Forelimb muscle (tissue), 1 donor: ENCODE measurements around the gene PRSS22. TPM values are rescaled to one million over a fixed set of nuclear protein-coding genes. Genes with fewer than 3 reads are reported as not detected.

Experiments
- DNase-seq: peaks from one replicate; pipeline ENCODE4 v3.0.0-alpha.2; 2013; ENCODE audit warnings: low read depth
- polyA plus RNA-seq: library from polyadenylated mRNA; unstranded; fragments of 120-200 nt; gene quantifications from one replicate; pipeline ENCODE4 v1.2.1, GENCODE V29; 2013; ENCODE audit not compliant: insufficient read length

PRSS22 gene
- polyA plus RNA-seq, 1 donor: not detected

GRCh38 chr16:2852731-2853507, 5.1 kb downstream of the PRSS22 start:
- no peak for DNase-seq

DNA sequence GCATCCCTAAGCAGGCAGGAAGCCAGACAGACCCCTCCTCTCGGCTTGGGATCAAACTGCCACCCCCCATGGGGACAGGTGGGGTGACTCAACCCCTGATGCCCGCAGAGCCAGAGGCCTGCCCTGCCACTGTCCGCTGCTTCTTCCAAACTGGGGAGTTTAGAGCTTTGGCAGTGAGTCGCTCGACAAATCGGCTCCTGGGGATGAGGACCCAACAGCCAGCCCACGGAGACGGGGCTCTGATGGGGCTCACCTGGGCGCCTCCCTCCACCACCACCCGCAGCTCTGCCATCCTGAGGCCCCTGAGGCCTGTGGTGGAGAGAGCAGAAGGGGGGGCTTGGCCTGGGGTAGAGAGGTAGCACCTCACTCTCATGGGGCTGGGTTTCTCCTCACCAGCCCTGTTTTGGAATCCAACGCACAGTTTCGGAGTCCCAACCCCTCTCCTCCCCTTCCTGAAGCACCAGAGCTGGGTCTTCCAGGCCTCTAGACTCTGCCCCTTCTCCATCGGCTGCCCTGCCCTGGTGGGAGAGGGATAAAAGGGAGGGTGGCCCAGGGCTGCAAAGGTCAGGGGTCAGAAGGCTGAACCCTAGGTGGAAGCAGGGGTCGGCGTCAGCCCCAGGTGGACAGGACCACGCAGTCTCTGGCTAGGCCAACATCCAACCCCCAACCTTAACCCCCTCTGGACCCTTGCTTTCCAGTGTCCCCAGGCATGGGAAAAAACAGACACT, 5.8 kb downstream of the PRSS22 start:
- DNase-seq: no peak

DNA sequence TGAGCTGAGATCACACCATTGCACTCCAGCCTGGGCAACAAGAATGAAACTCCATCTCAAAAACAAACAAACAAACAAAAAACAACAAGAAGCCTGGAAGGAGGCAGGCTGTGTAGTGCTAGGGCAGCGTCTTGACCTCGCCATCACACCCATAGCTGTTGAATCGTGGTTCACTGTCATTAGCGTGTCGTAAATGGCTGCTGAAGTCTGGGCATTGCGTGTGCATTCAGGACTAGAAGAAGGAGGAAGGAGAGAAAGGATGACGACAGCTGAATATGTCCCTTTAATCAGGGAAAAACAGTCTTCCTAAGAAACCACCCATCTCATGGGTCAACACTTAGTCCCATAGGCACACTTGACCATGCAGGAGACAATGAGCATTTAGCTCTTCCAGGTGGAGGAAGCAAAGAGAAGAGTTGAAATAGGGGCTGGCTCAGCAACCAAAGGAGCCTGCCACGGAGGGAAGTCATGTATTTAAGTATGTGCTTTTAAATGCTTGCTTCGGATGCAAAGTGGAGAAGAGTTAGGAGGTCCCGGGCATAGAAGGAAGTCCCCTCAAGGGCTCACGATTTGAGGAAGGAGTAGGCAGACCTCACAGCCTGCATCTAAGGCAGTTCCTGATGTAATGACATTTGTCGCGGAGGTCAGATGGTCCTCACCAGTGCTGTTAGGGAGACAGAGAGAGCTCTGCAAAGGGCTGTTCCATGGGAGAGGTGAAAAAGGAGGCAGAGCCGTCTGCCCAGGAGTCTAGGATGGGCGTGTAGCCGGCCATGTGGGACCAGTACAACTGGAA, 8.8 kb downstream of the PRSS22 start:
- no peak for DNase-seq

DNA sequence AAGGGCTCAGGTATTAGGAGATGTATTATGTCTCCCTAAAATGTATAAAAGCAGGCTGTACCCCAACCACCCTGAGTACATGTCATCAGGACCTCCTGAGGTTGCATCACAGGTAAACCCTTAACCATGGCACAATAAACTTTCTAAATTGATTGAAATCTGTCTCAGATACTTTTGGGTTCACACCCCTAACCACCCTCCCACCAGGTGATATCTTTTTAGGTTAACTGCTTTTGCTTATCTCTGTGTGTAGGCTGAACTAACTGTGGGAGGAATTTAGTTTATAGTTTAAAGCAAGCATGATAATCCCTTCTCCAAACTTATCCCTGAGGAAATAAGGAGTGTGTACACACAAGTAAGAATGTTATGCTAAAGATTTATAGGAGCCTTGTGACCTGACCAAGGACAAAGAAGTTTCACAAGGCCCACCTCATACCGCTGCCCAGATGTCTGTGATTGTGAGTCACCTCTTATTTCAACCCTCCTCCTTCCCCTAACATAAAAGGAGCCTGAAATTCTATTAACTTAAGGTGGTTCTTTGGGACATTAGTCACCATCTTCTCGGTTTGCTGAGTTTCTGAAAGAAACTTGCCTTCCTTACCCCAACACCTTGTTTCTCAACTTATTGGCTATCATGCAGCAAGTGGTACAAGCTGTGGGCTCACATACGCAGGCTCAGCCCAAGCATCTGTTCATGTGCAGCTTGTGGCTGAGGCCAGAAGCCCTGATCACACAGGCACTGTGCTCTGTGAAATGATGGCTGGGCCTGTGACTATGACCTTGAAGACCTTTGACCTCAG, 11.3 kb downstream of the PRSS22 start:
- DNase-seq: no peak

DNA sequence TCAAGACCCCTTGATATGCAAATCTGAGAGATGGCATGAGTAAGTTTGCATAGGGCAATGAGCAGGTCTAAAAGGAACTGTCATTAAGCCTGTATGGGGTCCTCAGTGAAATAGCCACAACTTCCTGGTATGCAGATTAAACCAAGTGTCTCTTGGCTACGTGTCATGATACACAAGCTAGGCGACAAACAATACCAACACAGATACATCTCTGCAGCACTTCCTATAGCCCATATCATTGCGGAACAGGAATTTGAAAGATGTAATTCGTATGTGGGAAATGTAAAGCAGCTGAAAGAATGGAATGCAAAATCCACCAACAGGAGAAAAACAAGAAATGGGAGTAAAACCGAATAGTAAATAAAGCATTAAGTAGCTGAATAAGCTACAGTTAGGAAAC, 12.9 kb downstream of the PRSS22 start:
- DNase-seq: no peak

- no peak for DNase-seq
These were observed 14.4 kb downstream of the PRSS22 start for GRCh38 chr16:2843526-2843925.

DNA sequence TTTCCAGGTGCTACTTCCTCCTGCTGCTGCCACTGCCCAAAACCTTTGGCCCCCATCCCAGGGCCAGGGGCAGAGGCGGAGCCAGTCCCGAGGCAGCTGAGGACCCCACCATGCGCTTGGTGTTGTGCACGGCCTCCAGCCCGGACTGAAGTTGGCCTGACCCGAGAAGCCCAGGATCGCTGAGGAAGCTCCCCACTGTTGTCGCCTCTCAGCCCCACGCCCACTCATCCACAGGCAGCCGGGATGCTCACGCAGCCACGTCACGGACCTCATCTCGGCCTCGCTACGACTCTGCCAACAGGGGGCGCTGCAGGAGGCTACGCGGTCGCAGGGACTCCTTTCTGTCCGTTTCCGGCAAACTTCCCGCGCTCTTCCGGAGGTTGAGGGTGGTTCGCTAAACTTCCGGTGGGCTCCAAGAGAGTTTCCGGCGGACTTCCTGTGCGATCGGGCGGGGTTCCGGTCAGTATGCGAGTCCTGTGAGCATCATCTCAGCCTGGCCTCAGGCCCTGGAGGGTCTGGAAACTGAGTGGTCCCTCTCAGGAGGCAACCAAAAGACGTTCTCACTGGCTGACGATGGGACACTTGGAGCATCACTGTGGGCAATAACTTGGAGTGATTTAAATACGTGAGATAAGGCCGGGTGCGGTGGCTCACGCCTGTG, 15.5 kb downstream of the PRSS22 start:
- DNase-seq: no peak

GRCh38 chr16:2841606-2842339, 16.2 kb downstream of the PRSS22 start:
- DNase-seq: no peak

DNA sequence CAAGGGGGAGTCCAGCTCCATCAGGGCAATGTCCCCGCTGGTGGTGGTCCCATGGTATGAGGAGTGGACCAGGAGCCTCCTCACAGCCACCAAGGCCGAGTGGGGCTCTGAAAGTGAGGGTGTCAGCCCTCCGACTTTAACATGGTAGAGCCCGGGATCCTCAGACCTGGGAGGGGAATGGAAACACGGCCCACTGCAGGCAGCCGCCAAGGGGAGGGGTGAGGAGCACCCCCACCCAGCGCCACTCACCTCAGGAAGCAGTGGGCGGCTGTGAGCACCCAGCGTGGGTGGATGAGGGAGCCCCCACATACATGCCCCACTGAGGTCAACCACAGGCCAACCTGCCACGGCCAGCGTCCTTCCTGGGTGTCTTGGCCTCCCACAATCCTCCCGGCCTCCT, 17.1 kb downstream of the PRSS22 start:
- no peak for DNase-seq

DNA sequence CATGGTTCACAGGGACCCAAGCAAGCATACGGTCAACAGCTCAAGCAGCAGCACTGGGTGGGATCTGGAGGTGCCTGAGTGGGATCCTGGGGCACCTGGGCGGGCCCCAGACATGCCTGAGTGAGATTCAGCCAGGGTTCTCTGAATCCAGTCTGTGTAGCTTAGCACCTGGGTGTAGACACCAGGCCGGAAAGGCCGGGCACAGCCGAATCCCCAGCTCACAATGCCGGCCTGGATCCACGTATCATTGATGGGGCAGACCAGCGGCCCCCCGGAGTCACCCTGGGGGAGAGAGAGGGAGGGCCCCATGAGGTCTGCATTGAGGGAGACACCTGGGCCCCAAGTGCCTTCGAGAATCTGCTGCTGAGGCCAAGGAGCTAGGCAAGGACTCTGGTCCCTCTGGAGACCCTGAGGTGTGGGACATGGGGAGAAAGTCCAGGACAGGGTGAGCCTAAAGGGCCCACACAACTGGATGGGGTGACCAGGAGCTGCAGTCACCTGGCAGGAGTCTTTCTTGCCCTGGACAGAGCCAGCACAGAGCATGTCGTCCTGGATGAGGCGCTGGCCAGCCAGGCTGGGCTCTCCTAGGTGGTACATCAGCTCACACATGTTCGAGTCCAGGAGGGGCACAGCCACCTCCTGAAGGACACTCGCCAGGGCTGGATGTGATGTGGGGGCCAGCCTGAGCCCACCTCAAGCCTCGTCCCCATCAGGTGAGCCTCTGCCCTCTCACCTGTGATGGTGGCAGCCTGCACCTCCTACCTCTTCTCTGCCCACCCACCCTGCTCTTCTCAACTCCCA, 18.1 kb downstream of the PRSS22 start:
- DNase-seq: no peak

- DNase-seq: no peak
These were observed 19.0 kb downstream of the PRSS22 start for GRCh38 chr16:2838928-2839327.

DNA sequence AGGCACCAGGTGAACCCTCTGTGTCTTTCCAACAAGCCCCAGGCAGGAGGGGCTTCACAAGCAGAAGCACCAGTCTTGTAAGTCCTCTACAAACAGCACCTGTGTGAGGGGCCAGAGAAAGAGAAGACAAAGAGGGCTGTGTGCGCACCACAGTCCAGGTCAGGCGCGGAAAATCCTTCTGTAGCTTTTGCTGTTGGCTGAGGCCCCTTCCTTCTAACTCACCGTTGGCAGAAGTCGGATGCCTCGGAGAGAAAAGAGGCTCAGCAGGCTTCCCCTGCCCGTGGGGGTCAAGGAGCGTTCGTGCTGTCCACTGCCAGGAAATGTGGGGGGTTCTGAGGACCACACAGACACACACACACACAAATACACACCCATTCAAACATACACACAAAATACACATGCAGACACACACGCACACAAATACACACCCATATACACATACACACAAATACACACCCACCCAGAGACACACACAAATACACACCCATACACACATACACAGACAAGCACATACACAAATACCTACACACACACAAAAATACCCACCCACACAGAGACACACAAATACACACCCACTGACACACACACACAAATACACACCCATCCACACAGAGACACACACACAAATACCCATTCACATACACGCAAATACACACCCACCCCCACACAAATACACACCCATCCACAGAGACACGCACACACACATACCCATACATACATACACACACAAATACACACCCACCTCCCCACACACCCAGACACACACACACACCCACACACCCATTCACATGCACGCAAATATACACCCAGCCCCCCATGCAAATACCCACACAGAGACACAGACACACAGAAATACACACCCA, 21.1 kb downstream of the PRSS22 start:
- DNase-seq: no peak

GRCh38 chr16:2835638-2836493, 22.1 kb downstream of the PRSS22 start:
- DNase-seq: no peak

GRCh38 chr16:2834968-2835367, 23.0 kb downstream of the PRSS22 start:
- DNase-seq: no peak

- DNase-seq: no peak
These were observed 24.2 kb downstream of the PRSS22 start for GRCh38 chr16:2833776-2834175.

- no peak for DNase-seq
These were observed 26.8 kb downstream of the PRSS22 start for GRCh38 chr16:2831203-2831602.

GRCh38 chr16:2830355-2830695, 27.6 kb downstream of the PRSS22 start:
- DNase-seq: no peak
